BJ (cell line): ENCODE data around the gene FUBP1. TPM values are rescaled to one million over a fixed set of nuclear protein-coding genes. Genes with fewer than 3 reads are reported as not detected.
"Not testable (repeated sequence)": the region's sequence is repeated elsewhere in the genome, so short reads cannot be mapped to it uniquely, and the experiment has no call there.

Experiments used
- CTCF ChIA-PET: fragments of 350-600 bp; formaldehyde crosslinking; extraction: SDS; loops from one replicate; lab custom pipeline; 2021; ENCODE audit warnings: antibody characterized with exemption, inconsistent platforms; lab: Yijun Ruan, JAX
- POLR2A ChIA-PET: fragments of 300-600 bp; sonication (Branson Sonifier 250); formaldehyde crosslinking; extraction: SDS; loops from one replicate; lab custom pipeline; 2021; ENCODE audit warnings: antibody characterized with exemption; lab: Charles Lee
- DNase-seq: peaks from one replicate; pipeline ENCODE4 v3.0.0-alpha.2; 2011; ENCODE audit warnings: low read depth
- H3K27me3 ChIP-seq: 2 replicates; pipeline ENCODE4 v1.6.0; 2011; ENCODE audit warnings: low read length; ENCODE audit not compliant: control insufficient read depth, insufficient read depth
- H3K36me3 ChIP-seq: 2 replicates; pipeline ENCODE4 v1.5.1; 2011; ENCODE audit warnings: low read length; ENCODE audit not compliant: control insufficient read depth, insufficient read depth
- H3K4me3 ChIP-seq: 2 replicates; pipeline ENCODE4 v1.5.1; 2011; ENCODE audit warnings: low read depth, mild to moderate bottlenecking, control low read depth, low read length
- polyA plus RNA-seq: library from polyadenylated mRNA; depleted of rRNA; stranded (reverse); fragments of >200 nt; gene quantifications from 2 replicates; pipeline ENCODE4 v1.2.3, GENCODE V29; 2011
- TF ChIP-seq, protein P1 (sequence below): IDR thresholded peaks from 2 replicates; pipeline ENCODE4 v1.5.1; 2011; ENCODE audit warnings: low read depth, mild to moderate bottlenecking, control low read depth, inconsistent platforms, low read length, moderate library complexity; ENCODE audit not compliant: insufficient read depth

FUBP1 gene
- polyA plus RNA-seq, 1 experiment: 79.0 TPM

DNA sequence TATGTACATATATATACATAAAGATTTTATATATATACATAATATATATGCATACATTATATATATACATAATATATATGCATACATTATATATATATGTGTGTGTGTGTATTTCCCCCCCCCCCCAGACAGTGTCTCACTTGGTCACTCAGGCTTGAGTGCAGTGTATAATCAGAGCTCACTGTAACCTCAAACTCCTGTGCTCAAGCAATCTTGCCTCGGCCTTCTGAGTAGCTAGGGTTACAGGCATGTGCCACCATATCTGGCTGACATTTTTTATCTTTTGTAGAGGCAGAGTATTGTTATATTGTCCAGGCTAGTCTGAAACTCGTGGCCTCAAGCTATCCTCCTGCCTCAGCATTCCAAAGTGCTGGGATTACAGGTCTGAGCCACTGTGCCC lies 9.0 kb upstream of the FUBP1 start:
- Histone ChIP-seq H3K36me3 (no peaks in the 10 kb centered on the region), H3K27me3 (no peaks in the 10 kb centered on the region), H3K4me3 (no peak overlapping the region)
- TF ChIP-seq, protein P1, sequence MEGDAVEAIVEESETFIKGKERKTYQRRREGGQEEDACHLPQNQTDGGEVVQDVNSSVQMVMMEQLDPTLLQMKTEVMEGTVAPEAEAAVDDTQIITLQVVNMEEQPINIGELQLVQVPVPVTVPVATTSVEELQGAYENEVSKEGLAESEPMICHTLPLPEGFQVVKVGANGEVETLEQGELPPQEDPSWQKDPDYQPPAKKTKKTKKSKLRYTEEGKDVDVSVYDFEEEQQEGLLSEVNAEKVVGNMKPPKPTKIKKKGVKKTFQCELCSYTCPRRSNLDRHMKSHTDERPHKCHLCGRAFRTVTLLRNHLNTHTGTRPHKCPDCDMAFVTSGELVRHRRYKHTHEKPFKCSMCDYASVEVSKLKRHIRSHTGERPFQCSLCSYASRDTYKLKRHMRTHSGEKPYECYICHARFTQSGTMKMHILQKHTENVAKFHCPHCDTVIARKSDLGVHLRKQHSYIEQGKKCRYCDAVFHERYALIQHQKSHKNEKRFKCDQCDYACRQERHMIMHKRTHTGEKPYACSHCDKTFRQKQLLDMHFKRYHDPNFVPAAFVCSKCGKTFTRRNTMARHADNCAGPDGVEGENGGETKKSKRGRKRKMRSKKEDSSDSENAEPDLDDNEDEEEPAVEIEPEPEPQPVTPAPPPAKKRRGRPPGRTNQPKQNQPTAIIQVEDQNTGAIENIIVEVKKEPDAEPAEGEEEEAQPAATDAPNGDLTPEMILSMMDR: no peak
- POLR2A ChIA-PET: no interaction called here
- CTCF ChIA-PET: interaction anchor here (0.6 to 1.5 kb wide), 3 partner anchors 8 to 126 kb away, joined by 4 read pairs; no protein-coding TSS in a partner anchor
- DNase-seq: no peak

DNA sequence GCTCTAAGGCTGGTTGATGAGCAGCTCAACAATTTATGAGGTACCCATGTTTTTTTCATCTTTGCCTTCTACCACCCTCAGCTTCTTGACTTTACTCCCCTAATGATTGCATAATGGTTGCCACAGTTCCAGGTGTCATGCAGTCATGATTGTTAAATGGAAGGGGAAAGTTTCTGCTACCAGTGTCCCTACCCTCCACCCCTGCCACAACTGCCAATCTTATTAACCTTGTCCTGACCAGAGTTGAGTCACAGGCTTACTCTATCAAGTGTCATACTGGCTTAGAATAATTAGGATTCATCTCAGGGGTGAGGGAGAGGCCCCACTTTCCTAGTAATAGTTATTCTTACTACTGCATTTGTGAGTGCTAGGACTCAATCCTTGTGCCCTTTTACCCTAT lies 7.9 kb upstream of the FUBP1 start:
- TF ChIP-seq, protein P1: no peak
- no peak for DNase-seq
- Histone ChIP-seq H3K4me3 (no peak overlapping the region), H3K27me3 (no peaks in the 10 kb centered on the region), H3K36me3 (no peaks in the 10 kb centered on the region)
- POLR2A ChIA-PET: no interaction called here
- CTCF ChIA-PET: no interaction called here

DNA sequence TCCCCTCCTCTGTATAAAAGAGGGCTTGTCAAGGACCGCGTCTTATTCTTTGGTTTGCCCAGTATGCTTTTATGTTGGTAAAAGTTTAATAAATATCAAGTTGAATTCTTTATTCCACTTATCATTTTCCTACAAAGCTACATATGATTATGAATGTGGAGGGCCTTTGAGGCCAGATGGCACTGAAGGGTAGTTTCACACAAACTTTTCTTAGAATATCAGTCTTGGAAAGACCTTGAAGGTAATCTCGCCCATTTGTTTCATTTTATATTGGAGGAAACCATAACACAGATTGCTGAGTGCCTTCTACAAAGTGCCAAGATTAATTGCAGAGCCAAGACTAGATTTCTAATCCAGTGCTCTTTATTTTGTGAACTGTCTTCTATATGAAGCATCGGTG lies 5.8 kb upstream of the FUBP1 start:
- POLR2A ChIA-PET: interaction anchor here (0.6 kb wide), 1 partner anchor 10 kb away, joined by 3 read pairs; no protein-coding TSS in a partner anchor

DNA sequence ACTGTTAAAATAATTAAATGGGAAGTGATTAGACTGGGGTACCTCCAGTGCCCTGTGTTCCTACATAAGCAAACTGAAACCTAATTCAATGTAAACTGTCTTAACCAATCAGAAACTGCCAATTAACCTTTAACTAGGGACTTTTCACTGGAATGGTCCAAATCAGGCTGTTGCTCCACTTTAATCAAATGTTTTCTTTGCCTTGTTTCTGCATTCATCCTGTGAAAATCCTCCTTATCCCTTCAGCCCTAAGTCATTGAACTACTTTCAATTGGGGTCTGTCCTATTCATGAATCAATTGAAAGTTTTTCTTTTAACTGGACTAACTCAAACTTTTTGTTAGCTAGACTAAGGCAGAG lies 5.1 kb upstream of the FUBP1 start:
- no peaks in the 10 kb centered on the region for H3K27me3 ChIP-seq
- no peak overlapping the region for H3K4me3 ChIP-seq
- DNase-seq: no peak
- POLR2A ChIA-PET: interaction anchor here (0.6 kb wide), 1 partner anchor 10 kb away, joined by 3 read pairs; no protein-coding TSS in a partner anchor
- TF ChIP-seq, protein P1: no peak
- CTCF ChIA-PET: interaction anchor here (0.9 kb wide), 1 partner anchor 131 kb away, joined by 4 read pairs; no protein-coding TSS in a partner anchor
- H3K36me3 ChIP-seq: no peaks in the 10 kb centered on the region

More for the DNA sequence above, 5.8 kb upstream of the FUBP1 start:
- TF ChIP-seq, protein P1: no peak
- Histone ChIP-seq H3K36me3 (no peaks in the 10 kb centered on the region), H3K4me3 (no peak overlapping the region), H3K27me3 (no peaks in the 10 kb centered on the region)
- CTCF ChIA-PET: no interaction called here
- DNase-seq: no peak

DNA sequence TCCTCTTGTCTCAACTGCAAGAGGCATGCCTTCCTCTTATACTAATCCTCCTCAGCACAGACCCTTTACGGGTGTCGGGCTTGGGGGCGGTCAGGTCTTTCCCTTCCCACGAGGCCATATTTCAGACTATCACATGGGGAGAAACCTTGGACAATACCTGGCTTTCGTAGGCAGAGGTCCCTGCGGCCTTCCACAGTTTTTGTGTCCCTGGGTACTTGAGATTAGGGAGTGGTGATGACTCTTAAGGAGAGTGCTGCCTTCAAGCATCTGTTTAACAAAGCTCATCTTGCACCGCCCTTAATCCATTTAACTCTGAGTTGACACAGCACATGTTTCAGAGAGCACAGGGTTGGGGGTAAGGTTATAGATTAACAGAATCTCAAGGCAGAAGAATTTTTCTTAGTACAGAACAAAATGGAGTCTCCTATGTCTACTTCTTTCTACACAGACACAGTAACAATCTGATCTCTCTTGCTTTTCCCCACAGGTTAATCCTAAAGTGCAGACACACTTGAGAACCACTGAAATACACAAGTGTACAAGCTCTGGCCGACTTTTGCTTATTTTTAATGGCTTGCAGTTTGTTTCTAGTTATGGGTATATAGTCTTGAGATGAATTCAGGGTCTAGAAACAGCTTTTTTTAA lies 4.6 kb upstream of the FUBP1 start:
- H3K4me3 ChIP-seq, DNase-seq, H3K27me3 ChIP-seq, POLR2A ChIA-PET, H3K36me3 ChIP-seq: not testable (repeated sequence)
- CTCF ChIA-PET: interaction anchor here (0.9 kb wide), 1 partner anchor 131 kb away, joined by 4 read pairs; no protein-coding TSS in a partner anchor
